Activated CD4-positive, alpha-beta T cell treated with anti-CD3 and anti-CD28 coated beads, Interleukin-2, amount 10 ng/mL, durations not matched to agents 7 days and 5 days (primary cell): ENCODE data around the gene CHL1. TPM values are rescaled to one million over a fixed set of nuclear protein-coding genes. Genes with fewer than 3 reads are reported as not detected.

Experiments used
- CTCF ChIA-PET: fragments of 350-600 bp; sonication (Branson Sonifier 250); formaldehyde crosslinking; loops from one replicate; lab custom pipeline; 2021; ENCODE audit warnings: antibody characterized with exemption; lab: Charles Lee
- POLR2A ChIA-PET: fragments of 350-600 bp; sonication (Branson Sonifier 250); formaldehyde crosslinking; loops from one replicate; lab custom pipeline; 2021; ENCODE audit warnings: antibody characterized with exemption; lab: Charles Lee
- DNase-seq: peaks from one replicate; pipeline ENCODE4 v3.0.0-alpha.2; 2020
- H3K27ac Mint-ChIP-seq: one replicate; pipeline ENCODE4 v1.8.0; 2021; ENCODE audit warnings: mild to moderate bottlenecking, moderate library complexity, mixed read lengths
- H3K27me3 Mint-ChIP-seq: one replicate; pipeline ENCODE4 v1.8.0; 2021; ENCODE audit warnings: mixed read lengths
- H3K36me3 Mint-ChIP-seq: one replicate; pipeline ENCODE4 v1.8.0; 2021; ENCODE audit warnings: low read depth, mixed read lengths
- H3K4me1 Mint-ChIP-seq: one replicate; pipeline ENCODE4 v1.8.0; 2021; ENCODE audit warnings: mixed read lengths
- H3K4me3 Mint-ChIP-seq: one replicate; pipeline ENCODE4 v1.8.0; 2021; ENCODE audit warnings: mild to moderate bottlenecking, moderate library complexity, mixed read lengths
- H3K9me3 Mint-ChIP-seq: one replicate; pipeline ENCODE4 v1.8.0; 2021; ENCODE audit warnings: mixed read lengths
- total RNA-seq, 2 experiments: library from RNA; stranded (reverse); gene quantifications; one replicate each; pipeline ENCODE4 v1.2.3, GENCODE V29; 2021

CHL1 gene
- total RNA-seq, 2 experiments from 2014 or later: not detected

DNA sequence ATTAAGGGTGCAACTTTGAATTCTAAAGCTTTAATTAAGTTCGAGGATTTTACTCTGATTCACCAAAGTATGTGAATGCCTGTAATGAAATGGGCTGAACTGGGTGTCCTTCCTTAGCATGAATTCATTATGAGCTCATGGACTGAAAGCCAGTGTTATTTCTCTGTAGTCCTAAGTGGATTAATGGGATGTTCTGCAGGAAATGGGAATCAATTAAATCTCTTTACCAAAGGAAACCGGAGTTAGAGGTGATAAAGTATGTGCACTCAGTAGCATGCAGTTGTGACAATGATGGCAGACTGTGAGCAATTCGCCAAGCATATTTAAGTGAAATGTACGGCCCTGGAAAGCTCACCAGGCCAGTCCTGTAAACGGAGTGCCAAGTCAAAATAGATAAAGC, 138.7 kb downstream of the CHL1 start:
- Mint-ChIP-seq H3K36me3 (no peaks in the 10 kb centered on the region), H3K27ac (no peak overlapping the region), H3K27me3 (no peaks in the 10 kb centered on the region), H3K9me3 (no peaks in the 10 kb centered on the region), H3K4me3 (no peak overlapping the region), H3K4me1 (no peaks in the 10 kb centered on the region)
- CTCF ChIA-PET: no interaction called here
- no peak for DNase-seq
- POLR2A ChIA-PET: no interaction called here

DNA sequence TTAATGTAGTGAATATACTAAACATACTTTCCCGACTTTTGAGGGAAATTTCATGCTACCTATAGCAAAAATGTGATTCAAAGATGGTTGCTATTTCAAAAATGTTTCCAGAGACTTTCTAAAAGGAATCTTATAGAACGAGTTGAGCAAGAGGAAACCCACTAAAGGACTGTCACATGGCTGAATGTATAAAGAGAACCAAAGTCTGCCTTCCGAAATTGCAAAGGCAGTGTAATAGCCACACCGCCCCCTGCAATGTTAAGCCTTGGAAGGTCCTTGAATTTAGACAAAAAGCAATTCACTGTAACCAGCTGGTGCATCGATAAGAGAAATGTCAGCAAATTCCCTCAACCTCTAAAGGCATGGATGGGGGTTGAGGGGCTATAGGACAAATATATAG, 142.8 kb downstream of the CHL1 start:
- Mint-ChIP-seq H3K27ac (no peak overlapping the region), H3K4me1 (no peaks in the 10 kb centered on the region), H3K27me3 (no peaks in the 10 kb centered on the region), H3K36me3 (no peaks in the 10 kb centered on the region), H3K4me3 (no peak overlapping the region), H3K9me3 (no peaks in the 10 kb centered on the region)
- ChIA-PET POLR2A (no interaction called here), CTCF (no interaction called here)
- no peak for DNase-seq

DNA sequence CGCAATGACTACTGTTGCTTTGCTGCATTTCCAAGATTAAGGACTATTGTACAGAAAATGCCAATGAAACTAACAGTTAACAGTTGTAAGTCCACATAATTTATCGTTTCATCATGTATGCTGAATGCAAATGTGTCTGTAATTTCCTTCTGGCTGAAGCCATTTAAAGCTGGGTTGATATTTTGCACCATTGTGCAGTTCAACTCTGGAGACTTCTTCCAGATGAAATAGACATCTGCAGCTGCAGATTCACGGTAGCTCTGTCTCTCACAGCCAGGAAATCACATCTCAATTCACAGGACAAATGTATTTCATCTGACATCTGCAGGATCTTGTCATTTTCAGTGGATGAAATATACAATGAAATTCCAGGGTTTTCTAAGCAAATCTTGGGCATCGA, 145.4 kb downstream of the CHL1 start:
- H3K4me3 Mint-ChIP-seq: no peak overlapping the region
- H3K27ac Mint-ChIP-seq: no peak overlapping the region
- H3K4me1 Mint-ChIP-seq: no peaks in the 10 kb centered on the region
- no peak for DNase-seq
- CTCF ChIA-PET: no interaction called here
- no peaks in the 10 kb centered on the region for H3K36me3 Mint-ChIP-seq
- no peaks in the 10 kb centered on the region for H3K9me3 Mint-ChIP-seq
- no peaks in the 10 kb centered on the region for H3K27me3 Mint-ChIP-seq
- POLR2A ChIA-PET: no interaction called here

DNA sequence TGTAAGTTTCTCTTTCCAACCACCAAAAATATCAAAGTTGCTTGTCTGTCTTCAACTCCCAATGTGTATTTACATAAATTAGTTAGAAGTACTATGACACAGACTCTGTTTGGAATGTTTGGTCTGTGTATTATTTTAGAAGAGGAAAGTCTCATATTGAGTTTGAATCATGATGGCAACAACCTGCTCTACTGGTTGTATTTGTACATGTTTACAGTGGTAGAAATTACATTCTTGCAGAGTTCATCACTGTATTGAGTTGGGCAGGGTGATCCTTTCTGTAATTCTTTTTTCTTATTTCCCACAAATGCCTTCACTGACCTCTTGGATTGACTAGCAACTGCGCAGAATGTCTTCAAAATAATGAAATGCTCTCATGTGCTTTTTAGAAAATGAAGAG, 149.6 kb downstream of the CHL1 start:
- Mint-ChIP-seq H3K9me3 (no peaks in the 10 kb centered on the region), H3K4me3 (no peak overlapping the region), H3K27ac (no peak overlapping the region), H3K36me3 (no peaks in the 10 kb centered on the region), H3K27me3 (no peaks in the 10 kb centered on the region), H3K4me1 (no peaks in the 10 kb centered on the region)
- ChIA-PET POLR2A (no interaction called here), CTCF (interaction anchor here (0.6 kb wide), 1 partner anchor 8 kb away, joined by 4 read pairs; no protein-coding TSS in a partner anchor)
- DNase-seq: no peak

DNA sequence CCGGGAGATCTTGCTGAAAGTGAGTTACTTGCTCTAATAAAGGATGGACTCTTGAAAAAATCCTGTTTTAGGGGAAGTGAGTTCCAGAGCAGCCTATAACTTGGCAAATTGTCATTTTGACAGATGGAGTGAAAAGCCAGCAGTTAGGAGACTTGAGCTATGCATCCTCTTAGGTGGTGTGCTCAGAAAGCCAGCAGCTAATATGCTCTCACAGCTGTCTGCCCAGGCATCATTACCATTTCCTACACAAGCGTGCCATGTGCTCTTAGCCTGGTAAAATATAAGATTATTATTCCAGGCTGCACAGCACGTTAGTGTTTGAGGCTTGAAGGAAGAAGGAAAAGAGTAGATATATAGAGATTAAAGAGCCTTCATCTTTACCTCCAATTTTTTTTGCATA, 151.0 kb downstream of the CHL1 start:
- Mint-ChIP-seq H3K4me3 (no peak overlapping the region), H3K27me3 (no peaks in the 10 kb centered on the region), H3K27ac (no peak overlapping the region), H3K4me1 (no peaks in the 10 kb centered on the region), H3K9me3 (no peaks in the 10 kb centered on the region), H3K36me3 (no peaks in the 10 kb centered on the region)
- CTCF ChIA-PET: no interaction called here
- DNase-seq: no peak
- POLR2A ChIA-PET: no interaction called here

DNA sequence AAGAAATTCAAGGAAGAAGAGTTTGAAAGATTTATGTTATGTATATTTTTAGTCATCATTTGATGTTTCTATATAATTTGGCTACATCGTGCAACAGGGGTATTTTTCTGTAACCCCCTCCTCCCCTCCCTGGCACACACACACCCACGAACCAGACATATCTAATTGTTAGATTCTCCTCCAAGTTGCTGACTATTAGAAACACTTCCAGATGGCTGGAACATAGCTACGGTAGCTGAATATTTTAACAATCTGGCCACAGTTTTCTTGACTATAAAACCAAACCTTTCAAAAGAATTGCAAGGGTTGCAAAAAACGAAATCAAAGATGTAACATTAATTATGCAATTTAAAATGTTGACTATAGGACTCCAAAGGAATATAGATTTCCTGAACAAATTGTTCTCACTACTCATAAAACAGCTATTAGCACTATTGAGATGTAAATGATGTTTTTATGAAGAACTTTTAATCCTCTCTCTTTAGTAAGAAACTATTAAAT, 154.4 kb downstream of the CHL1 start:
- POLR2A ChIA-PET: no interaction called here
- no peaks in the 10 kb centered on the region for H3K9me3 Mint-ChIP-seq
- no peaks in the 10 kb centered on the region for H3K27me3 Mint-ChIP-seq
- CTCF ChIA-PET: interaction anchor here (0.6 kb wide), 1 partner anchor 1280 kb away, joined by 3 read pairs; no protein-coding TSS in a partner anchor
- no peak overlapping the region for H3K4me3 Mint-ChIP-seq
- H3K27ac Mint-ChIP-seq: no peak overlapping the region
- no peak for DNase-seq
- H3K4me1 Mint-ChIP-seq: no peaks in the 10 kb centered on the region
- H3K36me3 Mint-ChIP-seq: no peaks in the 10 kb centered on the region

DNA sequence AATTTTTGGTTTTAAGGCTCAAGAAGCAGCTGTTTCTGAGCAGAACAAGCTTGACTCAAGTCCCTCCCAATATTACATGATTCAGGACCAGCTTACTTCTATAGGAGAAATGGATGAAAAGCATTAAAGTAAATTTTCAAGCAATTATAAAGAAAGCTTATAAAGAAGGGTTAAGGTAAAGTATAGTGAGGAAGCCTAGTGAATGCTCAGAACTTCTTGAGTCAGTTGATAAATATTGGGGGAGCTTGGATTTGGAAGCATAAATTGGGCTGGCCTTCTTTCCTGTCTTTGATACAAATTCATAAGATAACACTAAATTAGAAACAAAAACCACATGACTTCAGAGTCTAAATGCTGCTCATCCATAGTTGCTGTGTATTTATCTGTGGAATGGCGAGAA, 156.0 kb downstream of the CHL1 start:
- H3K27me3 Mint-ChIP-seq: no peaks in the 10 kb centered on the region
- H3K4me3 Mint-ChIP-seq: no peak overlapping the region
- no peaks in the 10 kb centered on the region for H3K9me3 Mint-ChIP-seq
- no peaks in the 10 kb centered on the region for H3K36me3 Mint-ChIP-seq
- ChIA-PET POLR2A (no interaction called here), CTCF (no interaction called here)
- H3K4me1 Mint-ChIP-seq: no peaks in the 10 kb centered on the region
- DNase-seq: no peak
- H3K27ac Mint-ChIP-seq: no peak overlapping the region

DNA sequence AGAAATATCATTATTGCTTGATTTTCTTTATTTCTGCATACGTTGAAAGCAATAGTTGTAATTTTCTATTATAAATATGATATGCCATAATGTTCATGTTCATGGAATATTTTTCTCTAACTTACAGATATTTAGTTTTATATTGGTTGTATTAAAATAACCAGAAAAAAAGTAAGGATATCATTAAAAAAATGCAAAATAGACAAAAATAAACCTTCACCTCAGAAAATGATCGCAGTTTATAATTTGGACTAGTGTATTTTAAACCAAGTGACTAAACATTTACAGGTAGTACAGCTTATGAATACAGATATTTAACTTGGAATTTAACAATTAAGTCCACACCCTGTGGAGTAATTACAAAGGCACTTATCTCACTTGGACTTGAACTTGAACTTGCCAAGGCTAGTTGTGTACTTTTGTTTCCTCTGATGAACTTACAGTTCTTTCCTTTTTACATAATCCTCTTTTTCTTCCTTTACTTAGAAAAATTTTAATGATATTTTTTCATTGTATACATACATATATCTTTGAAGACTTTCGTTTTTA, 156.7 kb downstream of the CHL1 start:
- Mint-ChIP-seq H3K27ac (no peak overlapping the region), H3K4me1 (no peaks in the 10 kb centered on the region)
- CTCF ChIA-PET: no interaction called here

DNA sequence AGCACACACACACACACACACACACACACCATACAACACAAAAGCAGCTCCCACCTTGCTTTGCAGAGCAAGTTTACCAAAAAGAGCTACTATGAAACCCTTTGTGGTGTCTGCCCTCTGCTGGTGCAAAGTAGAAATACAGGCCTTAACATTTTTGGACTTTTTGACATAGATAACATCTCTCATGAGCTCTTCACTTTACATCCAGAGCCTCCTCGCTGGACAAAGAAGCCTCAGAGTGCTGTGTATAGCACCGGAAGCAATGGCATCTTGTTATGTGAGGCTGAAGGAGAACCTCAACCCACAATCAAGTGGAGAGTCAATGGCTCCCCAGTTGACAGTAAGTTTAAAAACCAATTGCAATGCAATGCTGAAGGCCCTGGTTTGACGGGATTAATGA, 157.9 kb downstream of the CHL1 start:
- CTCF ChIA-PET: interaction anchor here (0.6 to 0.7 kb wide), 2 partner anchors 8 to 49 kb away, joined by 3 to 4 read pairs; no protein-coding TSS in a partner anchor
- peak; percentile 29 for DNase-seq
- Mint-ChIP-seq H3K9me3 (no peaks in the 10 kb centered on the region), H3K27ac (no peak overlapping the region), H3K27me3 (no peaks in the 10 kb centered on the region), H3K4me1 (no peaks in the 10 kb centered on the region), H3K36me3 (no peaks in the 10 kb centered on the region), H3K4me3 (no peak overlapping the region)
- POLR2A ChIA-PET: interaction anchor here (0.6 kb wide), 1 partner anchor 1889 kb away, joined by 3 read pairs; no protein-coding TSS in a partner anchor

More for the DNA sequence above, 156.7 kb downstream of the CHL1 start:
- DNase-seq: no peak
- POLR2A ChIA-PET: no interaction called here
- Mint-ChIP-seq H3K9me3 (no peaks in the 10 kb centered on the region), H3K27me3 (no peaks in the 10 kb centered on the region), H3K36me3 (no peaks in the 10 kb centered on the region), H3K4me3 (no peak overlapping the region)

DNA sequence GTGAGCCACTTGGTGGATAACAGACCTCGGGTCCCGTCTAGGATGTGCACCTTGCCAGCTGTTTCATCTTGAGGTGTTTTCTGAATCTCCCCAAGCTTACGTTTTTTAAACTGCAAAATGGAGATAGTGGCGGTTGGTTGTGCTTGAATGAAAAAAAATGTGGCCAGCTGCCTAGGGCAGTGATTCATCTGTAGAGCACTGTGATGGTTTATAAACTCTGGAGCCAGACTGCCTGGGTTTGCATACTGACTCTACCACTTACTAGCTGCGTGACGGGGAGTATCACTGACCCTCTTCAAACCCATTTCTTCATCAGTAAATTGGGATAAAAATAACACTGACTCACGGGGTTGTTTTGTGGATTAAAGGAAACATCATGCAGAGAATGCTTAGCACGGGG, 159.1 kb downstream of the CHL1 start:
- Mint-ChIP-seq H3K27me3 (no peaks in the 10 kb centered on the region), H3K9me3 (peaks cover 2% of the 10 kb centered on the region), H3K4me3 (no peak overlapping the region), H3K27ac (no peak overlapping the region), H3K36me3 (no peaks in the 10 kb centered on the region), H3K4me1 (no peaks in the 10 kb centered on the region)
- ChIA-PET CTCF (no interaction called here), POLR2A (no interaction called here)
- DNase-seq: no peak

DNA sequence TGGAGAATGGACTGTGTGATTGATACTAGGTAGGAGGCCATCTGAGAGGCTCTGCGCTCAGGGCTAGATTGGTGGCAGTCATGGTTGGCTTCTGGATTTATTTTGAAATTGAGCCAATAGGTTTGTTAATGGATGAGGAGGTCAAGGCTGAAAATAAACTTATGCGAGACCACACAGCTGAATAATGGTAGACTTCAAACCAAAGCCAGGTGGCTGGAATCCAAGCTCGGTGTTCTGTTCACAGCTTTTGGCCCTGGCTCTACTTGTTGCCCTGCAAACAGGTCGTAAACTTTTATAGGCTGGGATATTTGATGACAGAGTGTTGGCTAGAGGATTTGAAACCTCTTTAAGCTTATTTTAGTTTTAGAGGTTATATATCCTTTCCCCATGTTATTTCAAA, 160.4 kb downstream of the CHL1 start:
- H3K27me3 Mint-ChIP-seq: no peaks in the 10 kb centered on the region
- no peak overlapping the region for H3K27ac Mint-ChIP-seq
- H3K9me3 Mint-ChIP-seq: peaks cover 2% of the 10 kb centered on the region
- POLR2A ChIA-PET: no interaction called here
- CTCF ChIA-PET: no interaction called here
- H3K4me1 Mint-ChIP-seq: no peaks in the 10 kb centered on the region
- H3K4me3 Mint-ChIP-seq: no peak overlapping the region
- no peak for DNase-seq
- H3K36me3 Mint-ChIP-seq: no peaks in the 10 kb centered on the region

DNA sequence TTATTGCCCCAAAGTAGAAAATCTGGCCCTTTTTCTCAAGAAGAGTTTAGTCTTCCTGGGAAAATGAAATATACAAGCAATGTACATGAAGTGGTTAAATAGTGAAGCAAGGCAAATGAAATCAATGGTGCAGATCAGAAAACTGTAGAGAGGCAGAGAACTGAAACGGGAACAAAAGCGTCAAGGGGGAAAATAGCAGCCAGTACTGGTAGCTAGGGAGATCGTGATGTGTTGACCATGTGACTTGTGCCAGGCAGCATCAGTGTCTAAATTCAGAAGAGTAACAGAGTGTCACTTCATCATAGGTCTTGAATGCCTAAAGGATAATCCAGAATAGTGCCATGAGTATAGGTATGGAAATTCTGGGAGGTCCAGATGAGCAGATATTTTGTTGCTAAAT, 163.1 kb downstream of the CHL1 start:
- POLR2A ChIA-PET: no interaction called here
- CTCF ChIA-PET: no interaction called here
- H3K27ac Mint-ChIP-seq: no peak overlapping the region
- H3K27me3 Mint-ChIP-seq: no peaks in the 10 kb centered on the region
- no peak for DNase-seq
- H3K4me1 Mint-ChIP-seq: no peaks in the 10 kb centered on the region
- H3K36me3 Mint-ChIP-seq: no peaks in the 10 kb centered on the region
- H3K9me3 Mint-ChIP-seq: peaks cover 2% of the 10 kb centered on the region
- no peak overlapping the region for H3K4me3 Mint-ChIP-seq

DNA sequence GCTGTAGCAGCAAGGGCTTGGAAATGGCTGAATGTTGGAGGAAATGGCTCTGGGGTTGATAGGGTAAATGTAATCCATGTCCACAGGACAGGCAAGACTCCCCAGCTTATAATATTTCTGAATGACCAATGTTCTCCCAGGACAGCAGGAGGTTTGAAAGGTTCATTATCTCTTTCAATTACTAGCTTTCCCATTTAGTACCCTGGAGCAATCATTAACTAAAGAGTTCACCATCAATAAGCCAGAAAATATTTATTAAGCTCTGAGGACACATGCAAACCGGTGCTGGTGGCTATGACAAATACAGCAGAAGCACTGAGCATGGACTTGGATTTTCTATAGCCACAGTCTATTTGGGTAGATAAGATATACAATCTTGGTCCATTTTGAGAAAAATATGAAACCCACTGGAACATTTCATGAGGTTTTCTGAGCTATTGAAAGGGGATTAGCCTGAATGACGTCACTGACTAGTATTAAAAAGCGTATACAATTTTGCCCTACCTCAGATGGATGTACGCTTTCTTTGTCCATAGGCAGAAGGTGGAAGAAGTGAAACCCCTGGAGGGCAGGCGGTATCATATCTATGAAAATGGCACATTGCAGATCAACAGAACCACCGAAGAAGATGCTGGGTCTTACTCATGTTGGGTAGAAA, 166.2 kb downstream of the CHL1 start:
- Mint-ChIP-seq H3K27ac (no peak overlapping the region), H3K4me1 (no peaks in the 10 kb centered on the region), H3K9me3 (peaks cover 5% of the 10 kb centered on the region), H3K4me3 (no peak overlapping the region), H3K27me3 (no peaks in the 10 kb centered on the region), H3K36me3 (no peaks in the 10 kb centered on the region)
- CTCF ChIA-PET: no interaction called here
- no peak for DNase-seq
- POLR2A ChIA-PET: no interaction called here

DNA sequence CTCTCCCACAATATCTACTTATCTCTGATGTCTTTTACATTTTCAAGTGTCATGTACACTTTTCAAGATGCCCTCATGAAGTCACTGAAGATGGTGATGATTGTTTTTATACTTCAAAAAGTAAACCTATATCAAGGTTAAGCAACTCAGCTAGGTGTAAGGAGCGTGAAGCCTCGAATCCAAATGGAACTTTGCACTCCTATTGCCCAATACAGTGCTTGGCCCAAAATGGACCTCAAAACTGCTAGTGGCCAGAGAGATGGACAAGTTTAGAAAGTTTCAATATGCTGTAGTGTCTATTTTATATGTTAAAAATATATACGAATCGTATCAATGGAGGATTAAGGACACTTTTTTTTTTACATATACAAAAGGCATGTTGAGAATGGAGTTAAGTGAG, 167.7 kb downstream of the CHL1 start:
- H3K36me3 Mint-ChIP-seq: no peaks in the 10 kb centered on the region
- no peaks in the 10 kb centered on the region for H3K4me1 Mint-ChIP-seq
- POLR2A ChIA-PET: no interaction called here
- no peak overlapping the region for H3K4me3 Mint-ChIP-seq
- DNase-seq: no peak
- peaks cover 6% of the 10 kb centered on the region for H3K9me3 Mint-ChIP-seq
- CTCF ChIA-PET: no interaction called here
- no peak overlapping the region for H3K27ac Mint-ChIP-seq
- no peaks in the 10 kb centered on the region for H3K27me3 Mint-ChIP-seq
